AG04449 (cell line): ENCODE data around the gene GNG7.
A peak's percentile ranks its signal among the peaks of the same experiment; 100 is the strongest.

ENCODE experiments used
- CTCF ChIA-PET: fragments of 350-600 bp; formaldehyde crosslinking; extraction: SDS; loops from one replicate; lab custom pipeline; 2021; ENCODE audit warnings: antibody characterized with exemption; lab: Yijun Ruan, JAX
- POLR2A ChIA-PET: fragments of 400-600, 350-600 bp; formaldehyde crosslinking; extraction: SDS; loops from one replicate; lab custom pipeline; 2020; ENCODE audit warnings: antibody characterized with exemption, inconsistent platforms; lab: Yijun Ruan, JAX
- DNase-seq: peaks from one replicate; pipeline ENCODE4 v3.0.0-alpha.2; 2010; ENCODE audit warnings: low read depth, low spot score
- H3K4me3 ChIP-seq: 2 replicates; pipeline ENCODE4 v1.5.1; 2011; ENCODE audit warnings: low read depth, mild to moderate bottlenecking, control low read depth, low read length
- TF ChIP-seq, protein P1 (sequence below): IDR thresholded peaks from one replicate; pipeline ENCODE4 v1.5.1; 2011; ENCODE audit warnings: mild to moderate bottlenecking, moderate library complexity, low read length, control low read depth, inconsistent platforms; ENCODE audit not compliant: insufficient read depth; ENCODE audit errors: missing control alignments

GNG7 gene

DNA sequence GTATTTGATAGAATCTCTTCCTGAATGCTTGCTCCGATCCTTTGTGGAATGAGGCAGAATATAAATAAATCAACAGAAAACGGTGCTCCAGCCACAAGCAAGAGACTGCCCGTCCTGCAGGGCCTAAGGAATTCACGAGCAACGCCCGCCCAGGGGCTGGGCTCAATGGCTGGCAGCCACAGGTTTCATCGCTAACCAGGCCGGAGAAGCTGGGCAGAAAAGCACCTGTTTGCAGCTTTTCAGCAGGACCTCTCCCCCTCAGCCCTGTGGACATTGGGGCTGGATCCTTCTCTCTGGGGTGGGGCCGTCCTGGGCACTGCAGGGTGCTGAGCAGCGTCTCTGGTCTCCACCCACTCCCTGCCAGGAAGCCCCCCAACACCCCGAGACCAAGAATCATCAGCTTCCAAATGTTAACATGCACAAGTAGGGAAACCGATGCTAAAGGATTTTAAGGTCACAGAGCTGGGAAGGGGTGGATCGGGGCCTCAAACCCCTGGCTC, 124.1 kb downstream of the GNG7 start:
- CTCF ChIA-PET = interaction anchor here (1.0 to 6.3 kb wide), 17 partner anchors 10 to 125 kb away, joined by 3 to 64 read pairs (median 11); partner anchors contain the start of genes GADD45B and LMNB2
- H3K4me3 ChIP-seq = peak overlapping the region; percentile 64
- peak; percentile 44 for DNase-seq
- TF ChIP-seq, protein P1, sequence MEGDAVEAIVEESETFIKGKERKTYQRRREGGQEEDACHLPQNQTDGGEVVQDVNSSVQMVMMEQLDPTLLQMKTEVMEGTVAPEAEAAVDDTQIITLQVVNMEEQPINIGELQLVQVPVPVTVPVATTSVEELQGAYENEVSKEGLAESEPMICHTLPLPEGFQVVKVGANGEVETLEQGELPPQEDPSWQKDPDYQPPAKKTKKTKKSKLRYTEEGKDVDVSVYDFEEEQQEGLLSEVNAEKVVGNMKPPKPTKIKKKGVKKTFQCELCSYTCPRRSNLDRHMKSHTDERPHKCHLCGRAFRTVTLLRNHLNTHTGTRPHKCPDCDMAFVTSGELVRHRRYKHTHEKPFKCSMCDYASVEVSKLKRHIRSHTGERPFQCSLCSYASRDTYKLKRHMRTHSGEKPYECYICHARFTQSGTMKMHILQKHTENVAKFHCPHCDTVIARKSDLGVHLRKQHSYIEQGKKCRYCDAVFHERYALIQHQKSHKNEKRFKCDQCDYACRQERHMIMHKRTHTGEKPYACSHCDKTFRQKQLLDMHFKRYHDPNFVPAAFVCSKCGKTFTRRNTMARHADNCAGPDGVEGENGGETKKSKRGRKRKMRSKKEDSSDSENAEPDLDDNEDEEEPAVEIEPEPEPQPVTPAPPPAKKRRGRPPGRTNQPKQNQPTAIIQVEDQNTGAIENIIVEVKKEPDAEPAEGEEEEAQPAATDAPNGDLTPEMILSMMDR = no peak
- POLR2A ChIA-PET = interaction anchor here (0.6 to 7.0 kb wide), 15 partner anchors 23 to 151 kb away, joined by 3 to 240 read pairs (median 4); partner anchors contain the start of genes GADD45B and TIMM13

DNA sequence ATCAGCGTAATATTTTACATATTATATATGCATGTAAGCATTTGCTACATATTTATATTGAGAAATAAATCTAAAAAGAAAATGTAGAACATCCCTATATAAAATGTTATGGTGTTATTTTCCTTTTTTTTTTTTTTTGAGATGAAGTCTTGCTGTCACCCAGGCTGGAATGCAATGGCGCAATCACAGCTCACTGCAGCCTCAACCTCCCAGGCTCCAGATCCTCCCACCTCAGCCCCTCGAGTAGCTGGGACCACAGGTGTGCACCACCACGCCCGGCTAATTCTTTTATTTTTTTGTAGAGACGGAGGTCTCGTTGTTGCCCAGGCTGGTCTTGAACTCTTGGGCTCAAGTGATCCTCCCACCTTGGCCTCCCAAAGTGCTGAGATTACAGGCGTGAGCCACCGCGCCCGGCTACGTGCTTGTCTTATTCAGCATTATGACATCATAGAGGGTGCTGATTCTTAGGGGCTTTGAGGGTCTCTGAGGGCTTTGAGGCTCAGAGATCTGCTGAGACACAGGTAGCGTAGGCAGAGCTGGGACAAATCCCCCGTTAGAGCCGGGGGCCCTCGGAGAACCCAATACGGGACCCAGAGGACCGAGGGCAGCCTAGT, 124.7 kb downstream of the GNG7 start:
- POLR2A ChIA-PET = interaction anchor here (0.6 to 7.0 kb wide), 10 partner anchors 24 to 150 kb away, joined by 3 to 240 read pairs (median 4); partner anchors contain the start of genes GADD45B and TIMM13
- TF ChIP-seq, protein P1 = no peak
- H3K4me3 ChIP-seq = no peak overlapping the region; the same call in 1 of the 2 replicates
- CTCF ChIA-PET = interaction anchor here (1.0 to 6.3 kb wide), 13 partner anchors 11 to 121 kb away, joined by 3 to 64 read pairs (median 12); partner anchors contain the start of genes GADD45B and LMNB2
- no peak for DNase-seq

DNA sequence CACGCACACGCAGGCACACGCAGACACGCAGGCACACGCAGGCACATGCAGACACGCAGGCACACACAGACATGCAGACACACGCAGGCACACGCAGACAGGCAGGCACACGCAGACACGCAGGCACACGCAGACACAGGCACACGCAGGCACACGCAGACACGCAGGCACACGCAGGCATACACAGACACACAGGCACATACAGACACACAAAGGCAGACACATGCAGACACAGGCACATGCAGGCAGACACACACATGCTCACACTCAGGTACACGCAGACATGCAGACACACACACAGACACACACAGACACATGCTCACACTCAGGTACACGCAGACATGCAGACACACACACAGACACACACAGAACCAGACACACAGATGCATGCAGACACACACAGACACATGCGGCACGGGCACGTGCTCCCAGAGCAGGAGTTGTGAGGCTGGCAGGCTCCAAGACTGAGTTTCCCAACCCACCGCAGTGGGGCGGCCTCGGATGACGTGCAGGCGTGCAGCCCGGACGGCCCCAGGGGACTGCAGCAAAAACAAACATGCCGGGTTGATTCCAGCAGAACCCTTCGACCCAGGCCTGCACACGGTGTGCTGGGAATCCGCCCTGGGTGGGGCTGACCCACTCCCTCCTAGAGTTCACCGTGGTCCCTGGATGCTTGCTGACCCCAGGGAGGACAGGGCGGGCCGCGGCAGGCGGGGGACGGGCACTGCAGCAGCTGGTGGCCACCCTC, 126.6 kb downstream of the GNG7 start:
- H3K4me3 ChIP-seq = no peak overlapping the region

DNA sequence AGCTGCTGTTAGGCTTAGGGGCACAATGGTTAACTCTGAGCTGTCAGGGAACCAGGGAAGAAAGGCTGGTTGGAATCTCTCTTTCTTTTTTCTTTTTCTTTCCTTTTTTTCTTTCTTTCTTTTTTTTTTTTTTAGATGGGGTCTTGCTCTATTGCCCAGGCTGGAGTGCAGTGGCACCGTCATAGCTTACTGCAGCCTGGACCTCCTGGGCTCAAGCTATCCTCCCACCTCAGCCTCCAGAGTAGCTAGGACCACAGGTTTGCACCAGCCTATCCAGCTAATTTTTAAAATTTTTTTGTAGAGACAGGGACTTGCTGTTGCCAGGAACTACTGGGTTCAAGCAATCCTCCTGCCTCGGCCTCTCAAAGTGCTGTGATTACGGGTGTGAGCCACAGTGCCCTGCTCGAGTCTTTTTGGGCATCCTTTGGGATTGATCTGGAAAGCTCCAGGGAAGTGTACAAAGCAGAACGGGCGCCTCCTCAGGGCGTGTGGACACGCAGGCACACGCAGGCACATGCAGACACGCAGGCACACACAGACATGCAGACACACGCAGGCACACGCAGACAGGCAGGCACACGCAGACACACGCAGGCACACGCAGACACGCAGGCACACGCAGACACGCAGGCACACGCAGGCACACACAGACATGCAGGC, 127.4 kb downstream of the GNG7 start:
- ChIA-PET POLR2A (no interaction called here), CTCF (interaction anchor here (0.8 kb wide), 1 partner anchor 12 kb away, joined by 3 read pairs; no protein-coding TSS in a partner anchor)
- H3K4me3 ChIP-seq = no peak overlapping the region
- no peak for DNase-seq
- TF ChIP-seq, protein P1 = no peak

More for the DNA sequence above, 126.6 kb downstream of the GNG7 start:
- TF ChIP-seq, protein P1 = no peak
- ChIA-PET POLR2A (interaction anchor here (7.0 kb wide), 1 partner anchor 98 kb away, joined by 240 read pairs; the partner anchor contains the start of gene GADD45B), CTCF (interaction anchor here (1.3 kb wide), 1 partner anchor 34 kb away, joined by 3 read pairs; no protein-coding TSS in a partner anchor)
- no peak for DNase-seq

DNA sequence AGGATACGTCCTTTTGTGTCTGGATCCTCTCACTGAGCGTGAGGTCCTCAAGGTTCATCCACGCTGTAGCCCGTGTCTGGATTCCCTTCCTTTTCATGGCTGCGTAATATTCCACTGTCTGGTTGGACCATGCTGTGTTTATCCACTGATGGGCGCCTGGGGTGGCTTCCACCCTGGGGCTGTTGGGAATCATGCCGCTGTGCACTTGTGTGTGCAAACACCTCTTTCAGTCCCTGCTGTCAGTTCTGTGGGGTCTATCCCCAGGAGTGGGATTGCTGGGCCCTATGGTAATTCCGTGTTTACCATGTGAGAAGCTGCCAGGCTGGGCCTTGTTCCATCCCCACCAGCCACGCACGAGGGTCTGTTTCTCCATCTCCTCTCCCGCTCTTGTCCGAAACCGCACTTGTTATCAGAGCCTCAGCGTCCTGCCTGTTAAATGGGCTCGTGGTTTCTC, 128.0 kb downstream of the GNG7 start:
- POLR2A ChIA-PET = no interaction called here
- CTCF ChIA-PET = interaction anchor here (0.8 kb wide), 1 partner anchor 13 kb away, joined by 3 read pairs; no protein-coding TSS in a partner anchor
- TF ChIP-seq, protein P1 = no peak
- no peak overlapping the region for H3K4me3 ChIP-seq
- DNase-seq = no peak
